Colonic mucosa (tissue), 4 donors: Measurements from ENCODE around the gene ETAA1. TPM values are rescaled to one million over a fixed set of nuclear protein-coding genes. Genes with fewer than 3 reads are reported as not detected.

Experiments used
- DNase-seq: peaks from one replicate; pipeline ENCODE4 v3.0.0-alpha.2; 2020
- H3K27ac ChIP-seq: fragments of 200-600 bp; one replicate; pipeline ENCODE4 v1.8.0; 2021
- H3K27me3 ChIP-seq: fragments of 200-600 bp; one replicate; pipeline ENCODE4 v1.8.0; 2021
- H3K36me3 ChIP-seq: fragments of 200-600 bp; one replicate; pipeline ENCODE4 v1.8.0; 2021
- H3K4me1 ChIP-seq: fragments of 200-600 bp; one replicate; pipeline ENCODE4 v1.8.0; 2021; ENCODE audit warnings: mild to moderate bottlenecking
- H3K4me3 ChIP-seq: fragments of 200-600 bp; one replicate; pipeline ENCODE4 v1.8.0; 2021
- H3K9ac ChIP-seq, 2 donors: one replicate each; pipeline ENCODE4 v1.7.0; 2013; ENCODE audit warnings: control low read depth in 2 of 2, low read depth in 2 of 2, low read length in 2 of 2
- H3K9me3 ChIP-seq: fragments of 200-600 bp; one replicate; pipeline ENCODE4 v1.8.0; 2021
- CTCF ChIP-seq: fragments of 200-600 bp; IDR thresholded peaks from one replicate; pipeline ENCODE4 v1.8.0; 2022; ENCODE audit warnings: antibody characterized with exemption, mild to moderate bottlenecking
- intact Hi-C: fragments of 100-400 bp; cut with DNase I; formaldehyde crosslinking; loops from one replicate; pipeline ENCODE4 v1.14.1; 2022
- total RNA-seq, 2 donors: library from RNA; stranded (reverse); fragmentation: NEBNext Ultra II Directional in 1 of 2; extraction: Animal tissue kit (Norgen Biotek cat#: 25700) in 1 of 2; gene quantifications; one replicate each; pipeline ENCODE4 v1.2.1, GENCODE V29; 2021
- donor health status: healthy.
- donor health status: DM: no; HTN: no; CAD: no.
- donor health status: DM: no; HTN: no; CAD: no.

The ETAA1 gene
- total RNA-seq, 2 donors from 2014 or later: 5.9 to 6.8 TPM

DNA sequence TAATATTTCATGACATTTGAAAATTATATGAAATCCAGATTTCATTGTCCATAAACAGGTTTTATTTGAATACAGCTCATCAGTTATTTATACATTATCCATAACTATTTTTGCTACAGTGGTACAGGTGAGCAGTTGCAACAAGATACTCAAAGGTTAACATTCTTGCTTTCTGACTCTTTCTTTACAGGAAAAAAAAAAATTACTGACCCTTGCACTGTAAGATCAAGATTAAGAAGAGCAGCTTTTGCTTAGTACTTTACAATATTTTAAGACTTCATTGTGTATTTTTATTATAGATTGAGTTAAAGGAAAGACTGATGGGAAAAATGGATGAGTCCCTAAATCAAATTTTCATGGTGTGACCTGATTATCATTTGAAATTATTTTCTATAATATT is 11.2 kb downstream of the ETAA1 start:
- Histone ChIP-seq H3K4me3 (no peak overlapping the region), H3K36me3 (no peaks in the 10 kb centered on the region), H3K27ac (no peak overlapping the region), H3K4me1 (no peaks in the 10 kb centered on the region), H3K9me3 (no peaks in the 10 kb centered on the region), H3K27me3 (no peaks in the 10 kb centered on the region), H3K9ac (no peak overlapping the region)
- no peak for TF ChIP-seq CTCF
- intact Hi-C loops: no loop called here
- DNase-seq: no peak

DNA sequence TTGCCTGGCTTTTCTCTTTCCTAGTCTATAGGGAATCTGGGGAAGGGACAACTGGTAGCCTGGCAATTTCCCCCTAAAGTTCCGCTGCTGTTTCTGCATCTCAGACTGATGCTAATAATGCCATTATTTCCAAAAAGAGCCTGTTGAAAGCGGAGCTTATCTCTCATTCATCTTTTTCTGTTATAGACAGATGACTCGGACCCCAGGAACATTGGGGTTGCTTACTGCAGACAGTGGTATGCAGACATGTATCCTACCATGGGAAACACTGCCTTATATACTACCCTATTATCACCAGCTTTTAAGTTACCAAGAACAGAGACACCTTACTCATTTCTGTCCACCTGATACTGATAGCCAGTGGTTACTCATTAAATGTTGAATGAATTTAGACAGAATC is 15.3 kb downstream of the ETAA1 start:
- Histone ChIP-seq H3K4me3 (no peak overlapping the region), H3K36me3 (no peaks in the 10 kb centered on the region), H3K27me3 (no peaks in the 10 kb centered on the region), H3K4me1 (no peaks in the 10 kb centered on the region), H3K9me3 (no peaks in the 10 kb centered on the region), H3K9ac (no peak overlapping the region), H3K27ac (no peak overlapping the region)
- no peak for TF ChIP-seq CTCF
- intact Hi-C loops: no loop called here
- DNase-seq: no peak

- intact Hi-C loops: no loop called here
- no peaks in the 10 kb centered on the region for H3K36me3 ChIP-seq
- no peak for TF ChIP-seq CTCF
Measured at GRCh38 chr2:67414867-67415266, 17.7 kb downstream of the ETAA1 start.

DNA sequence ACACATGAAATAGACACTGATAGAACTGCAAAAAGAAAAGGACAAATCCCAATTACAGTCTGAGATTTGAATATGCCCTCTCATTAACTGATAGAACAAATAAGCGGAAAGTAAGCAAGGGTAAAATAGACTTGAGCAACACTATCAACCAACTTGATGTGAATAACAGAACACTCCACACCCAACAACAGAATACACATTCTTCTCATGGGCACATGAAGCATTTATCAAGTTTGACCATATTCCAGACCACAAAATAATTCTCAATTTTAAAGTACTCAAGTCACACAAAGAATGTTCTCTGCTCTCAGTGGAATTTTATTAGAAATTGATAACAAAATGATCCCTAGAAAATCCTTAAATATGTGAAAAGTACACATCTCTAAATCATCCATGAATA is 19.0 kb downstream of the ETAA1 start:
- Histone ChIP-seq H3K36me3 (no peaks in the 10 kb centered on the region), H3K4me3 (no peak overlapping the region), H3K27ac (no peak overlapping the region), H3K9ac (no peak overlapping the region), H3K27me3 (no peaks in the 10 kb centered on the region), H3K9me3 (no peaks in the 10 kb centered on the region), H3K4me1 (no peaks in the 10 kb centered on the region)
- no peak for DNase-seq
- intact Hi-C loops: no loop called here
- TF ChIP-seq CTCF: no peak

More at GRCh38 chr2:67414867-67415266, 17.7 kb downstream of the ETAA1 start:
- Histone ChIP-seq H3K4me1 (no peaks in the 10 kb centered on the region), H3K4me3 (no peak overlapping the region), H3K27ac (no peak overlapping the region), H3K27me3 (no peaks in the 10 kb centered on the region), H3K9me3 (no peaks in the 10 kb centered on the region), H3K9ac (no peak overlapping the region)
- no peak for DNase-seq

DNA sequence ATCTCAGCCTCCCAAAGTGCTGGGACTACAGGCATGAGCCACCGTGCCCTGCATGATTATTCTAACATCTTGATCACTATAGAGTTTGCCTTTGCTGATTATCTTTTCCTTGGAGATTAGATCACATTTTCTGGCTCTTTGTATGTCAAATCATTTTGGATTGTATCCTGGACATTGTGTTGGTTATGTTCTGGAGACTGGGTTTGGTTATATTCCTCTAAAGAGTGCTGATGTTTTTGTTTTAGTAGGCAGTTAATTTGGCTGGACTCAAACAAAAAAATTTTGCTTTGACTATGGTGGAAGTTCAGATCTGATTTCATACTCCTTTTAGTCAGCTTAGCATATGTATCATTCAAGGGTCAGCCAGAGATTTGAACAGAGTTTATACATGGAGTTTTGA is 26.4 kb downstream of the ETAA1 start:
- no peak overlapping the region for H3K9ac ChIP-seq
- no peak for DNase-seq
- no peak overlapping the region for H3K27ac ChIP-seq
- H3K9me3 ChIP-seq: no peaks in the 10 kb centered on the region
- H3K27me3 ChIP-seq: no peaks in the 10 kb centered on the region
- H3K4me3 ChIP-seq: no peak overlapping the region
- no peaks in the 10 kb centered on the region for H3K36me3 ChIP-seq
- no peak for TF ChIP-seq CTCF
- intact Hi-C loops: no loop called here
- no peaks in the 10 kb centered on the region for H3K4me1 ChIP-seq

DNA sequence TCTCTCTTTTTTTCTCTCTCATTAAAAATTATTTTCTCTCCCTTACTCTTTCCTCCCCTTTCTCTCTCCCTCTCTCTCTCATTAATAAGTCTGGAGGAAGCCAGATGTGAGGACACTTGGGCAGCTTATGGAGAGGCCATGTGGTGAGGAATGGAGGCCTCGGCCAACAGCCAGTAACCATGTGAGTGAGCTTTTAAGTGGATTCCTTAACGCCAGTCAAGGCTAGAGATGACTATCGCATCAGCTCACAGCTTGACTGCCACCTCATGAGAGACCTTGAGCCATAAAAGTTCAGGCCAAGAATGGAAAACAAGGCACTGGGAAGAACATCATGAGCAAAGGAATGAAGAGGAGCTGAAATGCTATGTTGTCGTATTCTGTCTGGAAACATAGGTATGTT is 39.1 kb downstream of the ETAA1 start:
- TF ChIP-seq CTCF: no peak
- Histone ChIP-seq H3K9ac (no peak overlapping the region), H3K27ac (no peak overlapping the region), H3K36me3 (no peaks in the 10 kb centered on the region), H3K9me3 (no peaks in the 10 kb centered on the region), H3K4me1 (no peaks in the 10 kb centered on the region), H3K27me3 (no peaks in the 10 kb centered on the region), H3K4me3 (no peak overlapping the region)
- no peak for DNase-seq
- intact Hi-C loops: no loop called here
